Cardiac muscle cell (in vitro differentiated cells and primary cell): Measurements from ENCODE around the gene CTIF. TPM values are rescaled to one million over a fixed set of nuclear protein-coding genes. Genes with fewer than 3 reads are reported as not detected.

ENCODE experiments used
- DNase-seq, 2 donors: peaks; one replicate each; pipeline versions ENCODE4 v3.0.0 to v3.0.0-alpha.2; 2010 to 2017; ENCODE audit warnings: low read depth in 1 of 2, low spot score in 1 of 2
- H3K27ac ChIP-seq: fragments of 200-600 bp; sonication (generic); 2 replicates; pipeline ENCODE4 v1.5.1; 2016
- H3K27me3 ChIP-seq: fragments of 200-600 bp; sonication (generic); 2 replicates; pipeline ENCODE4 v1.6.0; 2016; ENCODE audit warnings: control low read depth
- H3K36me3 ChIP-seq: fragments of 200-600 bp; sonication (generic); 2 replicates; pipeline ENCODE4 v1.5.1; 2016; ENCODE audit warnings: control low read depth
- H3K4me1 ChIP-seq: fragments of 200-600 bp; sonication (generic); 2 replicates; pipeline ENCODE4 v1.8.1; 2017; ENCODE audit warnings: low read depth, mild to moderate bottlenecking, mixed run types
- H3K4me3 ChIP-seq: fragments of 200-600 bp; sonication (generic); 2 replicates; pipeline ENCODE4 v1.5.1; 2016; ENCODE audit warnings: mild to moderate bottlenecking
- H3K9me3 ChIP-seq: fragments of 200-600 bp; sonication (generic); 2 replicates; pipeline ENCODE4 v1.5.1; 2017; ENCODE audit warnings: low read depth, mild to moderate bottlenecking, control low read depth
- CTCF ChIP-seq: IDR thresholded peaks from 2 replicates; pipeline ENCODE4 v1.5.1; 2012; ENCODE audit warnings: low read depth, mild to moderate bottlenecking, low read length
- polyA plus RNA-seq: library from polyadenylated mRNA; unstranded; fragments of >200 nt; fragmentation: Nextera tagmentation; extraction: Ambion mirVana; gene quantifications from 2 replicates; pipeline ENCODE4 v1.2.1, GENCODE V29; 2016
- total RNA-seq: library from RNA; depleted of rRNA; stranded (reverse); fragments of >200 nt; gene quantifications from 2 replicates; pipeline ENCODE4 v1.2.3, GENCODE V29; 2016

The CTIF gene
- total and polyA plus RNA-seq, 2 experiments from 2014 or later, result 16.5 to 22.0 TPM

- peaks cover 3% of the 10 kb centered on the region for H3K27me3 ChIP-seq
- H3K4me1 ChIP-seq, result no peaks in the 10 kb centered on the region
- no peak for TF ChIP-seq CTCF
- H3K27ac ChIP-seq, result no peak overlapping the region
- DNase-seq, result no peak
- no peaks in the 10 kb centered on the region for H3K9me3 ChIP-seq
- no peaks in the 10 kb centered on the region for H3K36me3 ChIP-seq
- no peak overlapping the region for H3K4me3 ChIP-seq
Measured at GRCh38 chr18:48519431-48520100, 19.3 kb upstream of the CTIF start.

- H3K27me3 ChIP-seq, result peaks cover 3% of the 10 kb centered on the region
- H3K4me1 ChIP-seq, result no peaks in the 10 kb centered on the region
- no peak for DNase-seq
- TF ChIP-seq CTCF, result no peak
- no peak overlapping the region for H3K4me3 ChIP-seq
- H3K27ac ChIP-seq, result no peak overlapping the region
- no peaks in the 10 kb centered on the region for H3K36me3 ChIP-seq
- no peaks in the 10 kb centered on the region for H3K9me3 ChIP-seq
Measured at GRCh38 chr18:48521723-48522122, 17.1 kb upstream of the CTIF start.

GRCh38 chr18:48525671-48526070 lies 13.2 kb upstream of the CTIF start:
- Histone ChIP-seq H3K36me3 (no peaks in the 10 kb centered on the region), H3K27me3 (peaks cover 3% of the 10 kb centered on the region), H3K9me3 (no peaks in the 10 kb centered on the region), H3K4me1 (no peaks in the 10 kb centered on the region), H3K27ac (no peak overlapping the region), H3K4me3 (no peak overlapping the region)
- DNase-seq, result no peak
- TF ChIP-seq CTCF, result no peak

GRCh38 chr18:48527461-48527860 lies 11.4 kb upstream of the CTIF start:
- H3K9me3 ChIP-seq, result no peaks in the 10 kb centered on the region
- TF ChIP-seq CTCF, result no peak
- no peaks in the 10 kb centered on the region for H3K36me3 ChIP-seq
- H3K4me1 ChIP-seq, result no peaks in the 10 kb centered on the region
- peaks cover under 1% of the 10 kb centered on the region for H3K27me3 ChIP-seq
- no peak for DNase-seq
- no peak overlapping the region for H3K4me3 ChIP-seq
- no peak overlapping the region for H3K27ac ChIP-seq

GRCh38 chr18:48528861-48529260 lies 10.0 kb upstream of the CTIF start:
- H3K36me3 ChIP-seq, result no peaks in the 10 kb centered on the region
- no peak for TF ChIP-seq CTCF
- no peak for DNase-seq
- no peaks in the 10 kb centered on the region for H3K9me3 ChIP-seq
- no peaks in the 10 kb centered on the region for H3K4me1 ChIP-seq
- H3K4me3 ChIP-seq, result no peak overlapping the region
- no peak overlapping the region for H3K27ac ChIP-seq
- H3K27me3 ChIP-seq, result no peaks in the 10 kb centered on the region

- Histone ChIP-seq H3K36me3 (no peaks in the 10 kb centered on the region), H3K4me3 (no peak overlapping the region), H3K9me3 (no peaks in the 10 kb centered on the region), H3K4me1 (no peaks in the 10 kb centered on the region), H3K27ac (no peak overlapping the region), H3K27me3 (no peaks in the 10 kb centered on the region)
- peak in 1 of 2 donors; percentile 48 for DNase-seq
- no peak for TF ChIP-seq CTCF
Measured at GRCh38 chr18:48529796-48530195, 9.0 kb upstream of the CTIF start.
